ENCODE data around the gene SFR1.

Gene SFR1

DNA sequence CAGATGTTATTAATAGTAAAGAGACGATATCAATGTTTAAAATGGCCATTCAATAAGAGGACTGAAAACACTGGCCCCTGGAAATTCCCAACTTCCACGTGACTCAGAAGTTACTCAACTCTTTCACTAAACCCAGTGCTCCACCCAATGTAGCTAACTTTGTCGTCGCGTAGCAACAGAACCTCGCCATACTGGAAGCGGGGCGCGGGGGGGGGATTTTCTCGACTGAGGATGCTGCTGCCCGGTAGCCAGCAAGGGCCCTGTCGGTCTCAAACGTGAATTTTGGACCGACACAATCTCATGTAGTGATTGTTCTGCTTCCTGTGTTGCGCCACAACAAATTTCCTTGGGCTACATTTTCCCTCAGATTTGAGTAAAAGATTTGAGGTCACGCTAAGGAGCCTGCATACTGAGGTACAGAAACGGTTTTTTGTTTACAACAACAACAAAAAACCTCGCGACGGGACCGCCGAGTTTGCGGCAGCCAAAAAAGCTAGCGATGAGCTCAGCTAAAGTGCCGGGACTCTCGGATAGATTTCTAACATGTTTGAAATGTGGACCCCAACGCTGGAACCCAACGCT, 977 bp upstream of the SFR1 start:
- TF ChIP-seq, protein P1, sequence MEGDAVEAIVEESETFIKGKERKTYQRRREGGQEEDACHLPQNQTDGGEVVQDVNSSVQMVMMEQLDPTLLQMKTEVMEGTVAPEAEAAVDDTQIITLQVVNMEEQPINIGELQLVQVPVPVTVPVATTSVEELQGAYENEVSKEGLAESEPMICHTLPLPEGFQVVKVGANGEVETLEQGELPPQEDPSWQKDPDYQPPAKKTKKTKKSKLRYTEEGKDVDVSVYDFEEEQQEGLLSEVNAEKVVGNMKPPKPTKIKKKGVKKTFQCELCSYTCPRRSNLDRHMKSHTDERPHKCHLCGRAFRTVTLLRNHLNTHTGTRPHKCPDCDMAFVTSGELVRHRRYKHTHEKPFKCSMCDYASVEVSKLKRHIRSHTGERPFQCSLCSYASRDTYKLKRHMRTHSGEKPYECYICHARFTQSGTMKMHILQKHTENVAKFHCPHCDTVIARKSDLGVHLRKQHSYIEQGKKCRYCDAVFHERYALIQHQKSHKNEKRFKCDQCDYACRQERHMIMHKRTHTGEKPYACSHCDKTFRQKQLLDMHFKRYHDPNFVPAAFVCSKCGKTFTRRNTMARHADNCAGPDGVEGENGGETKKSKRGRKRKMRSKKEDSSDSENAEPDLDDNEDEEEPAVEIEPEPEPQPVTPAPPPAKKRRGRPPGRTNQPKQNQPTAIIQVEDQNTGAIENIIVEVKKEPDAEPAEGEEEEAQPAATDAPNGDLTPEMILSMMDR (conservative IDR thresholded peaks at IDR 0.05): no peak
- no peak for TF ChIP-seq ZFX (IDR thresholded peaks at IDR 0.05)
- H3K27ac ChIP-seq: peak overlapping the region; percentile 85

DNA sequence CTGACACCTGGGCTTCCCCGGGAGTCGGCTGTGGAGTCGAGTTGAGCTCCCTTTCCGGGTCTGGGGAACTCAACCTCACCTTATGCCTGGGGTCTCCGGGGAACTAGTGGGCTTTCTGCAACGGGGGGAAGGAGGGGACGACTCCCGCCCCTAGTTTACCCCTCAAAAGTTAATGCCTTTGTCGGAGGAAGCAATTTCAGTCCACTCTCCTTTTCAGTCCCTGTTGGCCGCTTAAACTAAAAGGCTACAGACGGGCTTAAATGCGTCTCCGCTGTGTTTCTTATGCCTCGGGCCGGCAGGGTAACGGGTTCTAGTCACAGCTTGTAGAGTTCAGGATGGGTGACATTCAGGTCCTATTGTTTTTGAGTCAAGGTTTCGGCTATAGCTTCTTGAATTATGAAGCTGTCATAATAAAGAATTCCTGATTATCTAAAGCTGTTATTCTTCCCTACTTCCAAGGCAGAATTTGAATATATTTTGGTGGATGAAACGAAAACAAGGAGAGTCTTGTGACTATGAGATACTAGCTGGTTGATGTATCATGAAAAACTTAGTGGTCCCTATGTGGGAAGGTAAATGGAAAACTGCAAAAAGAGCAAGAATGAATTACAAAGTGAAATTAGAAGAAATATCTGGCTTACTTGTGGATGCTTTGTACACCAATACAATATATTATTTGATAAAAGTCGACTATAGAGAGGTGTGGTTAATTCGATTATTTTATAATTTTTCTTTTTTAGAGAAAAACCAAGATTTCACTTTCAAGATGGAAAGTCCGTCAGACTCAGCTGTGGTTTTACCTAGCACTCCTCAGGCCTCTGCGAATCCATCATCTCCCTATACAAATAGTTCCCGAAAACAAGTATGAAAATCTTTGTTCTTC, 495 bp downstream of the SFR1 start:
- no peak for TF ChIP-seq ZFX (IDR thresholded peaks at IDR 0.05)
- TF ChIP-seq, protein P1 (conservative IDR thresholded peaks at IDR 0.05): no peak
- peak overlapping the region; percentile 85 for H3K27ac ChIP-seq

DNA sequence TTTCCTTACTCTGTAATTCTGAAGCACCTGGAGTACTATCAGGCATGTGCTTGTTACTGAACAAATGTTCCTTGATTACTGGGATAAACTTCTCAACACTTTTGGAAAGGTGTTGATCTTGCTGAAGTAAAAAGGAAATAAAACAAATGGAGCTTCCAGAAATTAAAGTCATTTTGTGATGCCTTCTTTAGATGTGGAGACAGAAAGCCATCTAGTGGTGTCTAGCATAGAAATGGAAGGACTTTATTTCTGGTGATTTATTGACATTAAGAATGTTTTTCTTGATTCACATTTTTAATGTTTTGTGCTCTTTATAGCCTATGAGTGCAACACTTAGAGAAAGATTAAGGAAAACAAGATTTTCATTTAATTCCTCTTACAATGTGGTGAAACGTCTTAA, 1.4 kb downstream of the SFR1 start:
- TF ChIP-seq ZFX (IDR thresholded peaks at IDR 0.05): no peak
- TF ChIP-seq, protein P1 (conservative IDR thresholded peaks at IDR 0.05): peak; percentile 46
- H3K27ac ChIP-seq: no peak overlapping the region

DNA sequence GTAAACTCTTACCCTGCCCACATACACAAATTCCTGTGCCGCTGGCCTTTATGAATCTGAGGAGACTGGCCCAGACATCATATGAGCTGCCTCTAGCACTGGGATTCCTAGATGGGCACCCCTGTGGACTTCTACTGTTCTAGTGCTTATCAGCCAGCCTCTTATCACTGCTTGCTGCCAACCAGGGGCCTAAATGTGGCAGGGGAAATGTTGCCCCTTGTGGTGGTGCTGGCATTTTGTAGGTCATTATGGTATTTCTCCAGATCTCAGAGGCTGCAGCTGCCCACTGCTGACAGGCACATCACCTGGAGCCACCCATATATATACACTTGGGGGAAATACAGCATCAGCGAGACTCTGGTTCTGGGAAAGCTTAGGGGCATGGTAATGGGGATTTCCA, 5.4 kb downstream of the SFR1 start:
- TF ChIP-seq, protein P1 (conservative IDR thresholded peaks at IDR 0.05): peak; percentile 42
- no peak for TF ChIP-seq ZFX (IDR thresholded peaks at IDR 0.05)

DNA sequence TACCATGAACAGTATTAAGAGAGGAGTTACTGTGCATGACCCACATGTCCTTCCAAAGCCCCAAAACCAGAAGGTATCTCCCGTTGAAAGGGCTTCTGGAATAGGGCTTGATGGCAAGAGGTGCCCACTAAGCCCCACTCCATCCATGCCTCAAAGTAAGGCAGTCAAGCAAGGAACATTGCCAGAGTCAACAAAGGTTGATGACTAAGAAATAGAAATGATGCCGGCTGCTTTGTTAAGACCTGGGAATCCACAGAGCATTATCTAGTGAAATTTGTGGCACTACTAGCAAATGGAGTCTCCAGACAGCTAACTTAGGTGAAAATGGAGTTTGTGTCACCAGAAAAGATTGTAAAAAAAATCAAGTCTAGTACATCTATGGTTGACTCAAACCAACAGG, 6.2 kb downstream of the SFR1 start:
- no peak overlapping the region for H3K27ac ChIP-seq
- TF ChIP-seq, protein P1 (conservative IDR thresholded peaks at IDR 0.05): no peak
- no peak for TF ChIP-seq ZFX (IDR thresholded peaks at IDR 0.05)

More for the DNA sequence above, 5.4 kb downstream of the SFR1 start:
- H3K27ac ChIP-seq: no peak overlapping the region

DNA sequence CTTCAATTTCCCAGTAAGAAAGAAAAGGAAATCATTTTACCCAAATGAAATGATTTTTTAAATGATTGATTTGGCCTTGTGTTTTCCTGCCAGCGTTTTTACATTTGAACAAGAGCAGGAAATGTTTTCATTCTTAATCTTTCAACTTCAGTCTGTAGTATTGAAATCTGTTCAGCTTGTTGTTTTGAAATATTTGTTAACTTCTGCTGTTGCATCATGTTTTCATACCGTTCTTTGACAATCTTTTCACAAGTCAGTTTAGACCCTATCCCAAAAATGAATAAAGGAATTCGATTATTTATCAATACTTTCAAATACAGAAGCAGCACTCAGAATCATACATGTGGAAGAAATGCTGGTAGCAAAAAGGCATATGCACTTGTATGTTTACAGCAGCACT, 8.1 kb downstream of the SFR1 start:
- H3K27ac ChIP-seq: no peak overlapping the region
- TF ChIP-seq ZFX (IDR thresholded peaks at IDR 0.05): no peak
- TF ChIP-seq, protein P1 (conservative IDR thresholded peaks at IDR 0.05): no peak

DNA sequence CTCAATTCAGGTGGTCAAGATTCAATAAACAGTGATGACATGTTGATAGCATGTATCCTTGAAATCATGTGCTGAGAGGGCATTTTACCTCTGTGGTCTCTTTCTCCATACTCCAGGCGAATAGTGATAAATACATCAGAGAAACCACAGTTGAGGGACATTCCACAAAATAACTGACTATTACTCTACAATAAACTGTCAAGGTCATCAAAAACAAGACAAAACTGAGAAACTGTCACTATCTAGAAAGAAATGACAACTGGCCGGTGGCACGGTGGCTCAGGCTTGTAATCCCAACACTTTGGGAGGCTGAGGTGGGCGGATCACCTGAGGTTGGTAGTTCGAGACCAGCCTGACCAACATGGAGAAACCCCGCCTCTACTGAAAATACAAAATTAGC, 16.2 kb downstream of the SFR1 start:
- TF ChIP-seq, protein P1 (conservative IDR thresholded peaks at IDR 0.05): no peak
- no peak for TF ChIP-seq ZFX (IDR thresholded peaks at IDR 0.05)

More for the DNA sequence above, 16.2 kb downstream of the SFR1 start:
- H3K27ac ChIP-seq: no peak overlapping the region
